NCI-H2029 (cell line): ENCODE results near the gene MAP3K12.
"Not testable (repeated sequence)": the region's sequence is repeated elsewhere in the genome, so short reads cannot be mapped to it uniquely, and the experiment has no call there.

ENCODE experiments used
- DNase-seq: peaks from one replicate; lab custom pipeline; 2025; lab: John Stamatoyannopoulos, UW

MAP3K12 gene

DNA sequence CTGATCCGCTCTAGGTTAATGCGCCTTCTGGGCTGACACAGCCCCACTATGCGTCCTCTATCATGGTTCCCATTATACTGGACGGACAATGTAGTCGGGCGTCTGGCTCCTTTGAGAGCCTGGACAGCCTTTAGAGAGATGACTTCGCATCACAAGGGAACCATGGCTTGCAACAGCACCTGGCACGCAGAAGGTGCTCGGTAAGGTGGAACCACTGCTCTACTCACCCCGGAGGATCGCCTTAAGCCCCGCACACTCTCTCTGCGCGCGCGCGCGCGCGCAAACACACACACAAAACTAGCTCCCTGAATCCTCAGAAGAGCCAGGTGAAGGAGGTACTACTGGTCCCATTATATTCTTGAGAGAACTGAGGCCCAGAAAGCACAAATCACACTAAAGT lies 7.1 kb downstream of the MAP3K12 start:
- DNase-seq: no peak

DNA sequence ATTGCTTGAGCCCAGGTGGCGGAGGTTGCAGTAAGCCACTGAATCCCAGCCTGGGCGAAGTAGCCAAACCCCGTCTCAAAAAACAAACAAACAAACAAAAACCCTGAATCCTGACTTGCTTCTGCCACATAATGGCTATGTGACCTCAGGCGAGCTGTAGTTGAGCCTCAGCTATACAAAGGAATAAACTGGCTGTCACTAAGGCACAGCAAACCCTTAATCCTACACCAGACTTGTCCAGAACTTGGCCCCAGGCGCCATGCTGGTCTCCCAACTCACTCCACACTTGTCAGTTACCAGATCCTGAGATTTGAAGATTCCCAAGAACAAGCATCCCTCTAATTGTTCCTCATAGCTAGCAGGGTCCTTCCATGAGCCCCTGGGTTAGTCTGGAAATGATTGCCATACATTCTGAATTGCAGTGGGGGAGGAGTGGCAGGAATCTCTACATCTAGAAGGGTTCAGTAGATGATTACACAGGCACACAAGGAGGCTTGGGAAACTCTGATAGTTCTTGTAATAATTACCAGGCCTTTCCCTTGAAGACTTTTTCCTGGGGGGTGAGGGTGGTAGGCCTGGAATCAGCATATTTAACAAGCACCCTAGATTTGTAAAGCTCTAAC lies 9.9 kb downstream of the MAP3K12 start:
- no peak for DNase-seq

DNA sequence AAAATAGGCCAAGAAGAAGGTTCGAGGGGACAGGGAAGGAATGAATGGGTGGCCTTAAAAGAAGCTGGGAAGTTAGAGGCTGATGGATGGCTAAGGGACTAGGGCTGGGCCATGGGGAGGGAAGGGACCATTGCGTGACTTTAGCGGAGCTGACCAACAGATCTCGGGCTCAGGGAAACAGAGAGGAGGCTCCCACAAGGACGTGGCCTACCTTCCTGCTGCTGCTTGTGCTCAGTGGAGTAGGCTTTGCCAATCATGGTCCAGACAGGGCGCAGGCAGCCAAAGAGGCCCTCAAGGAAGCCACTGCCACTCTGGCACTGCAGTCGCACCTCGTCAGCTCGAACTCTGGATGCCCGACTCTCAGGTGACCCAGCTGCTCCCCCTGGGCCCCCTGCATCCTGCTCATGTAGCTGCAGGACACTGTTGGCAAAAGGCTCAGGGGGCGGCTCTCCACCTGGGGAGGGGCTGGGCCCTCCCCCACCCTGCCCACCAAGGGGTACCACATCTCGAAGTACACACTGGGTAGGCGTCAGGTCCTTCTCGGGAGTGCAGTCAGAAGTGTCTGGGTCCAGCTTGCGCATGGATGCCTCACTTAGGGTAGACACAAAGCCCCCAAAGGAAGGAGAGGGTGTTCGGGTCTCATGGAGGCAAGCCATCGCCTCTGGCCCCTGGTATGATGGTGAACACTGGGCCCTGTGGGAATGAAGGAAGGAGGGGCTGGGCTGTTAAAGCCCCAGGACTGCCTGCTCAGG lies 12.3 kb downstream of the MAP3K12 start:
- no peak for DNase-seq

GRCh38 chr12:53485955-53486735 lies 13.1 kb downstream of the MAP3K12 start:
- DNase-seq: no peak

- no peak for DNase-seq
Measured at GRCh38 chr12:53484686-53485575, 14.3 kb downstream of the MAP3K12 start.

- DNase-seq: no peak
Measured at GRCh38 chr12:53483979-53484377, 15.3 kb downstream of the MAP3K12 start.

DNA sequence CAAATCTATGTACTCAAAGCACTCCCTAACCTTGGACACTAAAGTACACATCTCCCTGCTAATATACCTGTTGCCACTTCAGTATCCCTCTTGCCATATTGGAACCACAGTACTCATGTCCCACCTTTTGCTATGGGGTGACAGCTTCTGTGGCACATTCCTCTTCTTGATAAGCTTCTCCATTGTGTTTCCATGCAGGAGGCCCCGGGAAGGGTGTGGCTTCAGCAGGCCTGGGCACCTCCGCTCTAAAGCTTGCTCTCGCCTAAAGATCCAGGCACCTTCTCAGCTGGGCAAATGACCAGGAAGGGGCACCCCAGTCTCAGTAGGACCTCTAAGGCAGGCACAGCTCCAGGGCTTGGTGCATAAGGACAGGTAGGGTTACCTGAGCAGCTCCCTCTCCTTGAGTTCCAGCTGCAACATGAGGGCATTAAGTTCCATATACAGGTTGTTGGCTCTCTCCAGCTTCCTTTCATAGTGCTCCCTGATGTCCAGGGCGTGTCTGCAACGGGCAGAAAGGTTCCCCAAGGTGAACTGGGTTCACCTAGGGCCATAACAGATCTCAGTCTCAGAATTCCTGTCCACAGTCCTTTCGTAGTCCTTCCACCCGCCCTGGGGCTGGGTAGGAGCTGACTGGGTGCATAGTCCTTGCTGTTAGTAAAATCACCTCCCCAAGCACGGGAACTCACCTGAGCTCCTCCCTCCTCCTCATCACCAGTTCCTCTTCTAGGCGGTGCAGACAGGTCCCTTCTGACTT lies 15.9 kb downstream of the MAP3K12 start:
- no peak for DNase-seq

- DNase-seq: no peak
Measured at GRCh38 chr12:53482626-53483168, 16.6 kb downstream of the MAP3K12 start.

GRCh38 chr12:53481939-53482586 lies 17.2 kb downstream of the MAP3K12 start:
- no peak for DNase-seq

- DNase-seq: not testable (repeated sequence)
Measured at GRCh38 chr12:53481458-53481857, 17.8 kb downstream of the MAP3K12 start.

DNA sequence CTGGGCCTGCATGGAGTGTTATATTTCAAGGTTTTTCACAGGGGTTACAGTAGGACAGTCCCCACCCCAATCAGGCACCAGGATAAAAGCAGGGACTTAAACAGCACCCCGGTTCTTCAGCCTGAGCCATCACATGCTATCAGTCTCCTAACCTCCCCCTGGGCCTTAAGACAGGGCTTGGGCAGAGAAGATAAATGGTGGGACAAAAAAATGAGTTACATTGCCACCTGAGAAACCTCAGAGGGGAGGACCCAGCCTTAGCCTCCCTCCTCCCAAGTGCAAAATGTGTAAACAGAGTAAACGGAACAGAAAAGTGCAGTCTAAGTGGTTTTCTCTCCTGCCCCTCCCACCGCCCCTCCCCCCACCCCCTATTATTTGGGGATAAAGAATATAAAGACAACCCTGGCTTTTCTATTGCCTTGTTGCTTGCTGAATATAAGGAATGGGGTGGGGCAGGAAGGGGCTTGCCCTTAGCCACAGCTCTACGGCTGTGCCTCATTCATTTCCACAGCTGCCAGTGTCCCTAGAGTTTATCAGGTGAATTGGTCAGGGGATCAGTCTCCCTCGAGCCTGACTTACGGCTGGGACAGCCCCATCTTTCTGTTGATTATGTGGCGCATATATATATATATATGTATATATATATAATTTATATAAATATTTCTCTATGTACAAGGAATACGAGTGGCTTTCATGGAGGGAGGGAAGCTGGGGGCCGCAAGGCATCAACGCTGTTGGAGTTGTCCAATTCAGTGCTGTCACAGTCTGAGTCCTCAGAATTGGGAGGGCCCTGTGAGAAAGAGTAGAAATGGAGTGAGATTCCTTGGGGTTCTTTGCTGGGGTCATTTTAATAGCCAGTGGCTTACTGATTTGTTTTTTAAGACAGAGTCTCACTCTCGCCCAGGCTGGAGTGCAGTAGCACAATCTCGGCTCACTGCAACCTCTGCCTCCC lies 18.5 kb downstream of the MAP3K12 start:
- no peak for DNase-seq

DNA sequence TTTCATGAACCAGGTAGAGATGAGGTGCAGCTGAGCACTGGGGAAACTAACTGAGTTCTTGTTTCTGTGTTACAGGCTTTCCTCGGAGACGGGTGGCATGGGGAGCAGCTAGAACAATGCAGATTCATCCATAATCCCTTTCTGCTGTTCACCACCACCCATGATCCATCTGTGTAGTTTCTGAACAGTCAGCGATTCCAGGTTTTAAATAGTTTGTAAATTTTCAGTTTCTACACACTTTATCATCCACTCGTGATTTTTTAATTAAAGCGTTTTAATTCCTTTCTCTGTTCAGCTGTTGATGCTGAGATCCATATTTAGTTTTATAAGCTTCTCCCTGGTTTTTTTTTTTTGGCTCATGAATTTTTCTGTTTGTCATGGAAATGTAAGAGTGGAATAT lies 19.9 kb downstream of the MAP3K12 start:
- DNase-seq: no peak

DNA sequence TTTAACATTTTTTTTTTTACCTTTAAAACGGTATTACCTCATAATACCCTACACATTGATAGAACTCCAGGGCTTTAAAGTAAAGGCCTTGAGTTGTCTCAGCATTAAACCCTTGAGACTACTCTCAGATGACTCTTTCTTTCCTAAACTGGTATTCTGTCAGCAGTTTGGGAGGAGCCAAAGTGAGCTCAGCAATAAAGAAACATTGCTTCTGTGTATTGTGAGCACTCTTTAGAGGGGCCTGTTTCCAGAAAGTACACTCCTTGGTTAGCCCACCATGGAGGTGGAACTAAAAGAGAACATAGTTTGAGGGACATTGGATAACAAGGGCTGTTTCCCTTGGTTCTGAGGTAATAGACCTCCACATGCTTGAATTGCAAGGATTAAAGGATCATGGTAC lies 20.4 kb downstream of the MAP3K12 start:
- no peak for DNase-seq

DNA sequence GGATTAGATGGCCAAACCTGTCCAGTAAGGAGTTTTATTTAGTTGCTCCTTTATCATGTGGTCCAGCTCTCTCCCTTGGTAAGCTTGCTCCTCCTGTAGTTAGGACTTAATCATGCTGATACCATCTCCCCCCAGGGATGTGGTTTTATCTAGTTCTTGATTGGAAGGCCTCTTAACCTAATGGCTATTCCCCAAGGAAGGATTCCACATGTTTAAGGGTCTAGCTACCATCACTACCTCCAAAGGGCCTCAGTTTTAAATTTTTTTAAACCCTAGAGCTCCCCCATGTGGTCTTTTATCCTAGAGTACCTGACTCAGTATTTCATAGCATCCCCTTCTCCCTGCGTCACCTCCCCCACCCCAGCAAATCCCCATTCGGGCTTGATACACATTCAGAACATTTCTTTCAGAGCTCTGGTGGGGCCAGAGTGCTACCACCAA lies 22.5 kb downstream of the MAP3K12 start:
- DNase-seq: no peak

DNA sequence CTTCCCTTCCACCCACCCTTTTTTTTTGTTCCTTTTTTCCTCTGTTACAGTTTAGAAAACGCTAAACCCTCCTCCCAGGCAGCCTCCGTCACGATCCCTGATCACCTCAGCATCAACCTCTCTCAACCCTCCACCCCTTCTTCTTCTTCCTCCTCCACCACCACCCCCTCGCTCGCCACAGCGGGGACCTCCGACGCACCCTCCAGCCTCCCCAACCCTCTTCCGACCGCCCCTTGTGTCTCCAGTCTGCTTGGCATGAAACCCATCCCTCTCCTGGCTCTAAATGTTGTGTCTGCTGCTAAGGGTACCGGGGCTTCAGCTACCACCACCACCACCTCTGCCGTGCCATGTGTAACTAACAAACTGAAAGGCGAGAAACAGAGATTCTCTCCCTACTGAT lies 24.4 kb downstream of the MAP3K12 start:
- DNase-seq: no peak

DNA sequence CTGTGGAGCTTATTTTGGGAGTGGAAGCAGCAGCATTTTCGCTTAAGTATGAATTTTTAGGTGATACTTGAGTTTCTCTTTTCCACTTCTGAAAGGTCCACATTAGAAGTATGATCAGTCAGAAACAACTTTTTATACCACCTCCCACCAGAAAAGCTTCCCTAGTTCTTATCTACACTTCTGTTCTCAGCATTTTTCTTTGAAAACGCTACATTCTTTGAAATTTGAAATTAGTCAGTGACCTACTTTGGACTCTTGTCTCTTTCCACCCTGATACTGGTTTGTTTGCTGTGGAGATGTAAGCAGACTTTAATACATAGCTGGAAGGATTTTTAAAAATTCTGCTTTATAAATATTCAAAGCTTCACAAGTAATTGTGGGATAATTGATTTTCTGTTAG lies 25.2 kb downstream of the MAP3K12 start:
- DNase-seq: no peak

GRCh38 chr12:53472056-53472582 lies 27.1 kb downstream of the MAP3K12 start:
- DNase-seq: no peak

DNA sequence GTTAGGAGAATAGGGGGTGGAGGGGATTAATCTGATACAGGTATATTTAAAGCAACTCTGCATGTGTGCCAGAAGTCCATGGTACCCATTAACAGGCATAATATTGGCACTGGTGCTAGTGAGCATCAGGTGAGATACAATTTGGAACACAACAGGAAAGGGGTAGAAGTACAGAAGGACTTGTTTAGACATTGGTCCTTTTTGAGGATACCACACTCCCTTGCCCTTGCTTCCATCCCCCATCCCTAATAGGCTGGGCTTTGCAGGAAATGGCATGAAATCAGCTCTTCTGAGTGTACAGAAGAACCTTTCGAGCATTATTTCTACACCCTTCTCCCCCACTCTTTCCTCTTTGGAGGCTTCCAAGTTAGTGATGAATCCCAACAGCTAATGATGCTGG lies 31.0 kb downstream of the MAP3K12 start:
- no peak for DNase-seq

GRCh38 chr12:53467880-53468279 lies 31.4 kb downstream of the MAP3K12 start:
- no peak for DNase-seq
